Left kidney (tissue), 2 donors: ENCODE measurements around the gene AEBP2. TPM values are rescaled to one million over a fixed set of nuclear protein-coding genes. Genes with fewer than 3 reads are reported as not detected.

Source experiments
- DNase-seq: peaks from one replicate; pipeline ENCODE4 v3.0.0-alpha.2; 2013
- polyA plus RNA-seq: library from polyadenylated mRNA; unstranded; fragments of 120-200 nt; gene quantifications from one replicate; pipeline ENCODE4 v1.2.1, GENCODE V29; 2013; ENCODE audit not compliant: insufficient read length

AEBP2 gene
- polyA plus RNA-seq, 1 donor = 64.5 TPM

- DNase-seq = no peak
These were observed 59.7 kb downstream of the AEBP2 start for GRCh38 chr12:19499030-19499429.

GRCh38 chr12:19506497-19506896 is 67.2 kb downstream of the AEBP2 start:
- no peak for DNase-seq

- DNase-seq = no peak
These were observed 68.5 kb downstream of the AEBP2 start for GRCh38 chr12:19507823-19508222.

DNA sequence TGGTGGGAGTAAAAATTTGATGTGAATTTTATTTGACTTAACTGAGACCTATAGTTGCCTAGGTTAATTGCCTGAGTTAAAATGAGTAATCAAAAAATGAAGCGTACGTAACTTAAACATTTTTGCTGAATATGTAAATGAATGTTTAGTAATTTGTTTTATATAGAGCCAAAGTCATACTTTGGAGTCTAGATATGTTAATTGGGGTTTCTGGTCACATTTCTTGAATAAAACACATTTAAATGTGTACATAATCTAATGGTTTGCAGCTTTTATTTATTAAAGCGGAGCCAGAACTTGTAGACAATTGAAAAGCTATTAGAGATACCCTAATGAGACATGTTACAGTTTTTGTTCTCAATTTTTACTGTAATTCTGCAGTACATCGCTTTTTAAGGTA is 71.2 kb downstream of the AEBP2 start:
- no peak for DNase-seq

DNA sequence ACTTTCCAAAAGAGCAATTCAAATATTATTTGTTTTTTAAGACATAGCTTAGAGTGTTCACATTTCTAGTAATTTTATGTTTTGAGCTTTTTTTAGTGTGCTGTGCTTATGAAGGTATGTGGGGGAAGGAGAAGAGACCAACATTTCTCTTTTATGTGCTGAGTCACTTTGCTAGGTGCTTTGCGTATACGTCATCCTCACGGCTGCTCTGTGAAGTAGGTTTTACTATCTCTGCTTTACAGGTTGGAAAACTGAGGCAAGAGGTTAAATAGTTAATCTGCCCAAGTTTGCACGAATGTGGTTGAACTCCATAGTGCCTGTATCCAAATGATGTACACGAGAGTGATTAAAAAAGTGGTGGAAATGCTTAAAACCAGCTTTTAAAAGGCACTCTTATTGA is 75.9 kb downstream of the AEBP2 start:
- DNase-seq = no peak

DNA sequence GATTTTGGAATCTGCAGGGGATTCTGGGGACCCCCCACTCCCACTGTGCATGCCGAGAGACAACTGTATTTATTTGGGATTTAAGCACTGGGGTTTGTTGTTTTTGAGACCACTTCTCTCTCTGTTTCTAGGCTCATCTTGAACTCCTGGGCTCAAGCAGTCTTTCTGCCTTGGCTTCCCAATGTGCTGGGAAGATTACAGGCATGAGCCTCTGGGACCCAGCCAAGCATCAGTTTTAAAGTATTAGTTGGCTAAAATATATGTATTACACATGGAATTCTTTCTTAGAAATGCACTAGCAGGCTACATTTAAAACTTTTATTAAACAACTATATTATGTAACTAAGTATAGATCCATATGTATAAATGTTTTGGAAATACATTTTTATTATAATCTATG is 78.3 kb downstream of the AEBP2 start:
- DNase-seq = no peak

DNA sequence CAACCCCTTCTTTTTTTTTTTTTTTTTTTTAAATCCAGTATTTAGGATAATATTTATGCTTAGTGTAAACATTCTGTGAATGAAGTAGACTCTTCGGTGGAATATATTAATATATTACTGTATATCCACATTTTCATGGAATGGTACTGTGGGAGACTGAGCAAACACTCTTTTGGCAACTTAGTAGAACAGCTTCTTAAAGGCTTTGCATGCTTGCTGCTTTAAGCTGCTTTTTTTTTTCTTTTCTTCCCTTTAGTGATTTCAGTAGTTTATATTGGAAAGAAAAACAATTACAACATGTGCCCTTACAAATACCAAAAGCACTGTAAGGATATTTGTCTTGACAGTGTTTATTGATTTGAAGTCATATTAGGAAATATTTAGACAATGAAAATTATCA is 78.9 kb downstream of the AEBP2 start:
- DNase-seq = no peak

- no peak for DNase-seq
These were observed 81.5 kb downstream of the AEBP2 start for GRCh38 chr12:19520646-19521415.

GRCh38 chr12:19525274-19525673 is 86.0 kb downstream of the AEBP2 start:
- no peak for DNase-seq

DNA sequence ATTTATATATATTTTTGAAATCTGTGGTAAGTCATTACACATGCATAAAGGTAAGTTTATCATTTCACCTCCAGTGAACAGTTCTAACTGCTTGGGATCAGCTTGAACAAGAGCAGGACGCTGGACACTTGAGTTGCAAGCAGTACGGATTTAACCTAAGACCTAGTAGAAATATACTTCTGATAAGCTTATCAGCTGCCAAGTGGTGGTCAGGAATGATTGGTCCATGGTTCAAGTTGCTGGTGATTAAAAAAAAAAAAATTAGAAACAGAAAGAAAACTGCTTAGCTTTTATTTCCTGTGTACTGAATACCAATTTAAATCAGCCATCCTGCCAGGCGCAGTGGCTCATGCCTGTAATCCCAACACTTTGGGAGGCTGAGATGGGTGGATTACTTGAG is 88.6 kb downstream of the AEBP2 start:
- no peak for DNase-seq

- no peak for DNase-seq
These were observed 89.5 kb downstream of the AEBP2 start for GRCh38 chr12:19528750-19529149.

DNA sequence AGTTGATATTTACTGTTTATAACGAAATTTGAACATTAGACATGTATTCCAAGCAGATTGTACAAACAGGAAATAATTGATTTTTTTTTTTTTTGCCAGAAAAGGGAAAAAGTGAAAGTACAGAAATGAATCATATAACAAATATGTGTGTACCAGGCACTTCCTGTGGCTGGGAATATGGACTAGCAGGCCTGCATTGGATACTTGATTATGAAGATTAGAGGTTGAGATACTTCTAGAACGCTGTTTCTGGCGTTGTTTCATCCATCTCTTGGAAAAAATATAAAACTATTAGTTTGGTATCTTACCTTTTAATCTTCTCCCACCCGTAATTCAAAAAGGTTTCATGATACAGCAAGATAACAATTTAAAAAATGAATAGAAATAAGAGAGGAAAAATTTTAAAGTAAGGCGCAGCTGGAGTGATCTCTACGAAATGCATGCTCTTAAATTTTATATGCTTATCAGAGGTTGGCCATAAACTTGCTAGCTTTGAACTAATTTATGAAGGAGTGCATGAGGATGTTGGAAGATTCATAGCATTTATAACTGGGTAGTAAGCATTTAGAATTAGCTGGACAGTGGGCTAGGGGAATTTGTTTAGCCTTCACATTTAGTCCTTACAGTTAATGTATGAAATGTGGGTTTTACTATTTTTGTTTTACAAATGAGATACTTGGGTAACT is 90.8 kb downstream of the AEBP2 start:
- DNase-seq = no peak

DNA sequence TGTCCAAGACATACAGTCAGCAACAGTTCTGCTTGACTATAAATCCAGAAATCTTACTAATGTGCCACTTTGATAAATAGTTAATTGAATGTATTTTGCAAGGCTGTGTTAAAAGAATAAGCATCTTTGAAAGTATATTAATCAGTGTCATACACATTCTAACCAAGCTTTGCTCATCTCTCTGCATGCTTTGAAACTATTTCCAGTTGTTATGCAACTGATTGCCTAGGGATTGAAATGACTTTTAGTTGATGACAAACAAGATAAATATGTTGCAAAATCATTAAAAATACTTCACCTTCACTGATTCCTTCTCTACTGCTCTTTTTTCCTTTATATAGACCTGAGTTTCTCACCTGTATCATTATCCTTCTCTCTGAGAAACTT is 91.3 kb downstream of the AEBP2 start:
- DNase-seq = no peak

DNA sequence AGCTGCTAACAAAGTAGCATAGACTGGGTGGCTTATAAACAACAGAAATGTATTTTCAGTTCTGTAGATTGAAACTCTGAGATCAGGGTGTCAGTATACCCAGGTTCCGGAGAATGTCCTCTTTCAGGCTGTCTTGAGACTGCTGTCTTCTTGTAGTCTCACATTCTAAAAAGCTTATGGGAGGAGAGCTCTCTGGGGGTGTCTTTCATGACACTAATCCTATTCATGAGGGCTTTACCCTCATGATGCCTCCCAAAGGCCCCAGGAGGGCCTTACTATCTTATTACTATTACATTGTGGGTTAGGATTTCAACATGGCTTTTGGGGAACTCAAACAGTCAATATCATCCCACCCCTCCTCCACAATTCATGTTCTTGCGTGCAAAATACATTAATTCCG is 94.3 kb downstream of the AEBP2 start:
- DNase-seq = no peak

DNA sequence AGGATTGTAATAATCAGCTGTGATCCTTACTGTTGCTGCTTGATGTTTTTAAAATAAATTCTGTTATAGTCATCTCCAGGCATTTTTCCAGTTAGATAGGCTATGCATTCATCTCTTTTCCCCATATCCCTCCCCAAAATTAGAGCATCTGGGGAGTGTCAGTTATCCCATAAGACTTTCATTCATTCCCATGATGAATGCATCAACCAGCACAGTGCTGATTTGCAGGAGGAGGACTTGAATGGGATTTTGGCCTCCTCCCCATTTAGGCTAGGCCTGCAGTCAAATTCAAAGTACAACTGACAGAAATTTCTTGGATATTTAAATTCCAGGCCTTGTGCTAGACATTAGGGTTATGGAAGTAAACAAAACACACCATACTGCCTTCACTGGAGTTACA is 99.8 kb downstream of the AEBP2 start:
- DNase-seq = no peak

DNA sequence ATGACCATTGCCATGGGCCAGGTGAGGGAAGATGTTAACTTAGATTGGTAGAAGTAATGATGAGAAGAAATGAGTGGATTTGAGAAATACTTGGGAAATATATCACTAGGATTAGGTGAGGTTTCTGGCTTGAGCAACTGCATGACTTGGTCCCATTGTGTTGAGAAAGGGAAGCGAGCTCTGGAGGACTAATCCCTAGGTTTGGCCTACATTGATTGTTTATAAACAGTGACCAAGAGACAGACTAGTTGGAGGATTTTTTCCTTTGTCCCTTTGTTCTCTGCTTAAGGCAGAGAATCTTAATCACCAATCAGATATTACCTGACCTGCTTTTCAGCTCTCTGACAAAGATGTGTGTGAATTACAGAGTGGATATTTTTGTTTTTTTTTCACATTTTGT is 100.5 kb downstream of the AEBP2 start:
- DNase-seq = no peak

GRCh38 chr12:19542606-19543005 is 103.3 kb downstream of the AEBP2 start:
- DNase-seq = no peak

DNA sequence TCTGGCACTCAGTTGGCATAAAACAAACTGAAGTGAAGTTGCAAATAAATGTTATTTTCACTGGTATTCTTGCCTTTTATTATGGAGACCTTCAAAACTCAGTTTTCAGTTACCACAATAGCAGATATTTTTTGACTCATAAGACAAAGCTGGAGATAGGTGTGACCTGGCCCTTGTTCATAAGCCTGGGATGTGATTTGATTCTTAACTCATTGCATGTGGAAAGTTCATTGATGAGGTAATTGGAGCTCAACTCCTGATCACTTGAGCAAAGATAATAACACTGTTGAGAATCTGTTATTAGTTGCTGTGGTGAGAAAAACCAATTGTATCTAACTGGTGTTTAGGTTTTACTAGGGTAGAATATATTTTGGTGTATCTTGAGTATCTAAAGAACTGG is 105.1 kb downstream of the AEBP2 start:
- no peak for DNase-seq

- no peak for DNase-seq
These were observed 106.0 kb downstream of the AEBP2 start for GRCh38 chr12:19545301-19545700.

GRCh38 chr12:19546027-19546426 is 106.7 kb downstream of the AEBP2 start:
- DNase-seq = no peak

GRCh38 chr12:19546611-19547162 is 107.4 kb downstream of the AEBP2 start:
- DNase-seq = no peak

DNA sequence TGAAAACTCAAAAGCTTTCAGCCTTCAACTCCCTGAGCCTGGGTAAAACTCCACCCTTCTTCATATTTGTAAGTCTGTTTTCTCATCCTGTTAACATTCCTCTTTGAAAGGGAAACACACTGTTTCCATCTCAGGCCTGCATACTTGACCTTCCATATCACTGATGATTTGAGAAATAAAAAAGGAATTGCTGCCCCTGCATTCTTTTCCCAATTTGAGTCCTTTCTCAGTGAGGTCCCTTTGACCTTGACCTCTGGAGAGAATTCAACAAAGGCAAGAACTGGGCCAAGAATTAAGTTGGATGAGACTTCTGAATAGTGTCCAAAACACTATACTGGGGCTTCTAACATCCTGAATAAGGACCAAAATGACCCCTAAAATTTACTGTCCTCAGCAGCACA is 108.0 kb downstream of the AEBP2 start:
- peak; percentile 74 for DNase-seq

GRCh38 chr12:19548834-19549233 is 109.5 kb downstream of the AEBP2 start:
- no peak for DNase-seq

DNA sequence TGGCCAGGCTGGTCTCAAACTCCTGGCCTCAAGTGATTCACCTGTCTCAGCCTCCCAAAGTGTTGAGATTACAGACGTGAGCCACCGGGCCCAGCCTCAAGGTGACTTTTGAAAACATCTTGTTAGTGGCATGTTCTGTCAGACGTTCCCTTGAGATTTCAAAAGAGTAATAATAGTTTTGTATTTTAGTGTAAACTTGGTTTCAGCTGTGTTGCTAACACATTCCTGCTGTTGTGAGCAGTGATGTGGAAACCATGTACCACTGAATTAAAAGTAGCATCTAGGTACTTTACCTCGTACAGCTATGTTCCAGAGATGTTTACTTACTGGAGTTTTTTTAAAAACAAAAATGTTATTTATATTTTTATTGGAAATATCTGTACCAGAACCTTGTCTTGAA is 111.3 kb downstream of the AEBP2 start:
- DNase-seq = no peak
